ENCODE results near the gene KRTAP10-7.
"Not testable (repeated sequence)": the region's sequence is repeated elsewhere in the genome, so short reads cannot be mapped to it uniquely, and the experiment has no call there.

The KRTAP10-7 gene

DNA sequence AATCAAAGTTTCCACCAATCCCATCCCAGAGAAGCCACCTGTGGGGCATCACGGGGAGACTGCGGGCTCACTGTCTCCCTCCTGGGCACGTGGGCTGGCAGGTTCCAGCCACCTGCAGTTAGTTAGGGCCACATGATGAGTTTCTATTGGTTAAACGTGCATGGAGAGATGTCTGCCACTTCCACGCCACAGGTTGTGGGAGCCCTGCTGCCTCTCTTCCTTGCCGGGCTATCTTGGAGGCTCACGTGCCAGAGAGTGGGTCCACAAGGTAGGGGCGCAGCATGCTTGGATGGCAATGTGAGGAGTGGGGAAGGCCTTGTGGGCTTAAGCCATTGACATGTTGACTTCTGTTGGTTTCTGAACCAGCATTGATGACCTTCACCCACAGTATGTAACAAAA lies 3.5 kb downstream of the KRTAP10-7 start:
- Histone ChIP-seq H3K79me2 (ENCODE audit: low read length) (no peaks in the 10 kb centered on the region), H3K4me2 (ENCODE audit: low read depth, low read length) (no peak overlapping the region), H3K27me3 (replicated peaks; ENCODE audit: insufficient read depth, low read length) (peaks cover 85% of the 10 kb centered on the region), H3K27ac (ENCODE audit: low read length) (no peak overlapping the region), H3K4me3 (ENCODE audit: low read length) (no peak overlapping the region), H3K4me1 (ENCODE audit: low read length) (no peaks in the 10 kb centered on the region), H3K9ac (ENCODE audit: low read length) (no peak overlapping the region), H4K20me1 (ENCODE audit: insufficient read depth, low read length) (no peaks in the 10 kb centered on the region), H3K36me3 (replicated peaks; ENCODE audit: insufficient read depth, low read length) (no peaks in the 10 kb centered on the region), H3K9me2 (replicated peaks; ENCODE audit: insufficient read depth, low read length) (no peaks in the 10 kb centered on the region), H3K9me3 (replicated peaks; ENCODE audit: insufficient read depth, low read length) (no peaks in the 10 kb centered on the region), H2AFZ (ENCODE audit: low read length) (no peak overlapping the region), H3F3A (ENCODE audit: insufficient read depth, low read length) (no peaks in the 10 kb centered on the region)
- DNase-seq, result no peak
- TF ChIP-seq, protein P1, sequence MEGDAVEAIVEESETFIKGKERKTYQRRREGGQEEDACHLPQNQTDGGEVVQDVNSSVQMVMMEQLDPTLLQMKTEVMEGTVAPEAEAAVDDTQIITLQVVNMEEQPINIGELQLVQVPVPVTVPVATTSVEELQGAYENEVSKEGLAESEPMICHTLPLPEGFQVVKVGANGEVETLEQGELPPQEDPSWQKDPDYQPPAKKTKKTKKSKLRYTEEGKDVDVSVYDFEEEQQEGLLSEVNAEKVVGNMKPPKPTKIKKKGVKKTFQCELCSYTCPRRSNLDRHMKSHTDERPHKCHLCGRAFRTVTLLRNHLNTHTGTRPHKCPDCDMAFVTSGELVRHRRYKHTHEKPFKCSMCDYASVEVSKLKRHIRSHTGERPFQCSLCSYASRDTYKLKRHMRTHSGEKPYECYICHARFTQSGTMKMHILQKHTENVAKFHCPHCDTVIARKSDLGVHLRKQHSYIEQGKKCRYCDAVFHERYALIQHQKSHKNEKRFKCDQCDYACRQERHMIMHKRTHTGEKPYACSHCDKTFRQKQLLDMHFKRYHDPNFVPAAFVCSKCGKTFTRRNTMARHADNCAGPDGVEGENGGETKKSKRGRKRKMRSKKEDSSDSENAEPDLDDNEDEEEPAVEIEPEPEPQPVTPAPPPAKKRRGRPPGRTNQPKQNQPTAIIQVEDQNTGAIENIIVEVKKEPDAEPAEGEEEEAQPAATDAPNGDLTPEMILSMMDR (IDR thresholded peaks at IDR 0.05; ENCODE audit: low read length), result no peak
- TF ChIP-seq EZH2 (optimal IDR thresholded peaks at IDR 0.05; ENCODE audit: low read depth, low read length), result no peak

DNA sequence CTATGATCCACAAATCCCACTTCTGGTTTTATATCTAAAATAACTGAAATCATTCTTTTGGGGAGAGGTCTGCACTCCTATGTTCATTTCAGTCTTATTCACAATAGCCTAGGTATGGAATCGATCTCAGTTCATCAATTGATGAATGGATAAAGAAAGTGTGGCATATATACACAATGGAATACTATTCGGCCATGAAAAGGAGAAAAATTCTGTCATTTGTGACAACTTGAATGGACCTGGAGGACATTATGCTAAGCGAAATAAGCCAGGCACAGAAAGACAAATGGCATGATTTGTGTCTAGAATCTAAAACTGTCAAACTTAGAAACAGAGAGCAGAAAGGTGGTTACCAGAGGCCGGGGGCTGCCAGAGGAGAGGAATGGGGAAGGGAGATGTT lies 6.1 kb downstream of the KRTAP10-7 start:
- no peak for DNase-seq
- Histone ChIP-seq H3K27me3 (replicated peaks; ENCODE audit: insufficient read depth, low read length) (peaks cover 82% of the 10 kb centered on the region), H3K9me3 (replicated peaks; ENCODE audit: insufficient read depth, low read length) (no peaks in the 10 kb centered on the region), H3K79me2 (ENCODE audit: low read length) (no peaks in the 10 kb centered on the region), H3K4me3 (ENCODE audit: low read length) (no peak overlapping the region), H3K36me3 (replicated peaks; ENCODE audit: insufficient read depth, low read length) (no peaks in the 10 kb centered on the region), H3K4me1 (ENCODE audit: low read length) (no peaks in the 10 kb centered on the region), H3K9me2 (replicated peaks; ENCODE audit: insufficient read depth, low read length) (no peaks in the 10 kb centered on the region), H3K9ac (ENCODE audit: low read length) (no peak overlapping the region), H3K4me2 (ENCODE audit: low read depth, low read length) (no peak overlapping the region), H4K20me1 (ENCODE audit: insufficient read depth, low read length) (no peaks in the 10 kb centered on the region), H2AFZ (ENCODE audit: low read length) (no peak overlapping the region), H3K27ac (ENCODE audit: low read length) (no peak overlapping the region), H3F3A (ENCODE audit: insufficient read depth, low read length) (no peaks in the 10 kb centered on the region)
- TF ChIP-seq, protein P1 (IDR thresholded peaks at IDR 0.05; ENCODE audit: low read length), result no peak
- TF ChIP-seq EZH2 (optimal IDR thresholded peaks at IDR 0.05; ENCODE audit: low read depth, low read length) (no peak), EZH2phosphoT487 (IDR thresholded peaks at IDR 0.05; ENCODE audit: low read length) (no peak)

DNA sequence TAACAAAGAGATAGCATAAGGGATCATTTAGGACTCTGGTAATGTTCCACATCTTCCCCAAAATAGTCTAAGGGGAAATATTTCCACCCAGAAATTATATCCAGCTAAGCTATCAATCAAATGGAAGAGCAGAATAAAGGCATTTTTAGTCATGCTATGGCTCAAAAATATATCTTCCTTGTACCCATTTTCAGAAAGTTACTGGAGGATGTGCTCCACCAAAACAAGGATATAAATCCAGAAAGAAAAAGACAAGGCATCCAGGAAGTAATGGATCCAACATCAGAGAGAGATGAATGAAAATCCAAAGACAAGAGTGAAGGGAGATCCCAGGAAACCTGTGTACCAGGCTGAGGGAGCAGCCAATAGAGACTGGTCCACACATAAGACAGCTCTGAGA lies 8.8 kb downstream of the KRTAP10-7 start:
- no peak overlapping the region for H3K4me3 ChIP-seq (ENCODE audit: low read length)
- peaks cover 85% of the 10 kb centered on the region for H3K27me3 ChIP-seq (replicated peaks; ENCODE audit: insufficient read depth, low read length)
- H3K9ac ChIP-seq (ENCODE audit: low read length), result no peak overlapping the region
- DNase-seq, result no peak
- TF ChIP-seq EZH2 (optimal IDR thresholded peaks at IDR 0.05; ENCODE audit: low read depth, low read length), result no peak
- no peak for TF ChIP-seq EZH2phosphoT487 (IDR thresholded peaks at IDR 0.05; ENCODE audit: low read length)
- TF ChIP-seq, protein P1 (IDR thresholded peaks at IDR 0.05; ENCODE audit: low read length), result no peak
- no peak overlapping the region for H3K4me2 ChIP-seq (ENCODE audit: low read depth, low read length)
- no peaks in the 10 kb centered on the region for H3K9me3 ChIP-seq (replicated peaks; ENCODE audit: insufficient read depth, low read length)
- no peaks in the 10 kb centered on the region for H3F3A ChIP-seq (ENCODE audit: insufficient read depth, low read length)
- H3K9me2 ChIP-seq (replicated peaks; ENCODE audit: insufficient read depth, low read length), result no peaks in the 10 kb centered on the region
- H2AFZ ChIP-seq (ENCODE audit: low read length), result no peak overlapping the region
- no peaks in the 10 kb centered on the region for H3K36me3 ChIP-seq (replicated peaks; ENCODE audit: insufficient read depth, low read length)
- H4K20me1 ChIP-seq (ENCODE audit: insufficient read depth, low read length), result no peaks in the 10 kb centered on the region
- H3K79me2 ChIP-seq (ENCODE audit: low read length), result no peaks in the 10 kb centered on the region
- no peak overlapping the region for H3K27ac ChIP-seq (ENCODE audit: low read length)
- H3K4me1 ChIP-seq (ENCODE audit: low read length), result no peaks in the 10 kb centered on the region

DNA sequence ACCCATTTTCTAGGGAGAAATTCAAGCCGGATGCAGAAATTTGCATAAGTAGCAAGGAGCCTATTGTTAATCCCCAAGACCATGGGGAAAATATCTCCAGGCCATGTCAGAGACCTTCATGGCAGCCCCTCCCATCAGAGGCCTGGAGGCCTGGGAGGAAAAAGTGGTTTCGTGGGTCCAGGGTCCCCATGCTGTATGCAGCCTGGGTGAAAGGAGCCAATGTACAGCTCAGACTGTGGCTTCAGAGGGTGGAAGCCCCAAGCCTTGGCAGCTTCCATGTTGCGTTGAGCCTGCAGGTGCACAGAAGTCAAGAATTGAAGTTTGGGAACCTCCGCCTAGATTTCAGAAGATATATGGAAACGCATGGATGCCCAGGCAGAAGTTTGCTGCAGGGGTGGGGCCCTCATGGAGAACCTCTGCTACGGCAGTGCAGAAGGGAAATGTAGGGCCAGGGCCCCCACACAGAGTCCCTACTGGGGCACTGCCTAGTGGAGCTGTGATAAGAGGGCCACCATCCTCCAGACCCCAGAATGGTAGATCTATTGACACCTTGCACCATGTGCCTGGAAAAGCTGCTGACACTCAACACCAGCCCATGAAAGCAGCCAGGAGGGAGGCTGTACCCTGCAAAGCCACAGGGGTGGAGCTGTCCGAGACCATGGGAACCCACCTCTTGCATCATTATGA lies 9.9 kb downstream of the KRTAP10-7 start:
- H3K79me2 ChIP-seq (ENCODE audit: low read length); H3K27ac ChIP-seq (ENCODE audit: low read length); H3K9ac ChIP-seq (ENCODE audit: low read length); H3K9me3 ChIP-seq (replicated peaks; ENCODE audit: insufficient read depth, low read length); H3K36me3 ChIP-seq (replicated peaks; ENCODE audit: insufficient read depth, low read length); H2AFZ ChIP-seq (ENCODE audit: low read length); H3K4me2 ChIP-seq (ENCODE audit: low read depth, low read length); H3K4me3 ChIP-seq (ENCODE audit: low read length); H4K20me1 ChIP-seq (ENCODE audit: insufficient read depth, low read length); H3K4me1 ChIP-seq (ENCODE audit: low read length); H3K9me2 ChIP-seq (replicated peaks; ENCODE audit: insufficient read depth, low read length); DNase-seq; H3F3A ChIP-seq (ENCODE audit: insufficient read depth, low read length): not testable (repeated sequence)
- H3K27me3 ChIP-seq (replicated peaks; ENCODE audit: insufficient read depth, low read length), result peaks cover 85% of the 10 kb centered on the region
